Measurements from ENCODE around the gene UTS2. TPM values are rescaled to one million over a fixed set of nuclear protein-coding genes. Genes with fewer than 3 reads are reported as not detected.

UTS2 gene
- total RNA-seq, 1 donor from 2014 or later, result not detected

- DNase-seq (ENCODE audit: low read depth), result no peak
- H3K4me3 ChIP-seq (ENCODE audit: low read depth, low read length), result no peak overlapping the region
- TF ChIP-seq, protein P1, sequence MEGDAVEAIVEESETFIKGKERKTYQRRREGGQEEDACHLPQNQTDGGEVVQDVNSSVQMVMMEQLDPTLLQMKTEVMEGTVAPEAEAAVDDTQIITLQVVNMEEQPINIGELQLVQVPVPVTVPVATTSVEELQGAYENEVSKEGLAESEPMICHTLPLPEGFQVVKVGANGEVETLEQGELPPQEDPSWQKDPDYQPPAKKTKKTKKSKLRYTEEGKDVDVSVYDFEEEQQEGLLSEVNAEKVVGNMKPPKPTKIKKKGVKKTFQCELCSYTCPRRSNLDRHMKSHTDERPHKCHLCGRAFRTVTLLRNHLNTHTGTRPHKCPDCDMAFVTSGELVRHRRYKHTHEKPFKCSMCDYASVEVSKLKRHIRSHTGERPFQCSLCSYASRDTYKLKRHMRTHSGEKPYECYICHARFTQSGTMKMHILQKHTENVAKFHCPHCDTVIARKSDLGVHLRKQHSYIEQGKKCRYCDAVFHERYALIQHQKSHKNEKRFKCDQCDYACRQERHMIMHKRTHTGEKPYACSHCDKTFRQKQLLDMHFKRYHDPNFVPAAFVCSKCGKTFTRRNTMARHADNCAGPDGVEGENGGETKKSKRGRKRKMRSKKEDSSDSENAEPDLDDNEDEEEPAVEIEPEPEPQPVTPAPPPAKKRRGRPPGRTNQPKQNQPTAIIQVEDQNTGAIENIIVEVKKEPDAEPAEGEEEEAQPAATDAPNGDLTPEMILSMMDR (IDR thresholded peaks at IDR 0.05; ENCODE audit: insufficient read depth, low read length, poor library complexity, severe bottlenecking), result no peak
- no peaks in the 10 kb centered on the region for H3K27me3 ChIP-seq (ENCODE audit: control insufficient read depth, insufficient read depth, low read length)
- no peaks in the 10 kb centered on the region for H3K36me3 ChIP-seq (ENCODE audit: control insufficient read depth, insufficient read depth, low read length)
These were observed 8.6 kb upstream of the UTS2 start for GRCh38 chr1:7861452-7861851.

DNA sequence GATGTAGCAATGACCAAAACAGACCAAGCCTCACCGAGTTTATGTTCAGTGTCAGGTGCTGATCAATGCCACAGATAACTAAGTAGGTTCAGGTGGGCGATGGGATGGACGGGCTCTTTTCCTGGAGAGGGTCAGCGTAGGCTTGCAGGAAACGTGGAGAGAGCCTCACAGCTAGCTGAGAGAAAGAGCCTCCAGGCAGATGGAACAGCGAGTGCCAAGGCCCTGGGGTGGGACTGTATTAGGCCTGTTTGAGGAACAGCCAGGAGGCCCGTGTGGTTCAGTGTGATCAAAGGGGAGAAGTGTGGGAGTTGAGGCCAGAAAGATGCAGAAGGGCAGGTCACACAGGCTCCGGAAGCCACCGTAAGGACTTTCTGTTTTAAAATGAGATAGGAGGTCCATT lies 7.3 kb upstream of the UTS2 start:
- H3K27me3 ChIP-seq (ENCODE audit: control insufficient read depth, insufficient read depth, low read length), result no peaks in the 10 kb centered on the region
- no peak for DNase-seq (ENCODE audit: low read depth)
- H3K4me3 ChIP-seq (ENCODE audit: low read depth, low read length), result no peak overlapping the region
- TF ChIP-seq, protein P1 (IDR thresholded peaks at IDR 0.05; ENCODE audit: insufficient read depth, low read length, poor library complexity, severe bottlenecking), result no peak
- no peaks in the 10 kb centered on the region for H3K36me3 ChIP-seq (ENCODE audit: control insufficient read depth, insufficient read depth, low read length)

DNA sequence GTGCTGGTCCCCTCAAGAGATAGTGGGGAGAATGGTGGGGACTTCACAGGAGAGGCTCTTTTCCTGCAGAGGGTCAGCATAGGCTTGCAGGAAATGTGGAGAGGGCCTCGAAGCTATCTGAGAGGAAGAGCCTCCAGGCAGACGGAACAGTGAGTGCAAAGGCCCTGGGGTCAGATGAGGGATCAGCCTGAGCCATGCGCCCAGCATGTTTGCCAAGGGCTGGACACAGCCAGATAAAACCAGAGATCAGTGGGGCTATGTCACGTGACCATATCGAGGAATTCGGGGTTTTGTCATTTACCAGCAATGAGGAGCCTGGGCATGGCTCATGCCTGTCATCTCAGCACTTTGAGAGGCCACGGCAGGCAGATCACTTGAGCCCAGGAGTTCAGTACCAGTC lies 6.5 kb upstream of the UTS2 start:
- TF ChIP-seq, protein P1 (IDR thresholded peaks at IDR 0.05; ENCODE audit: insufficient read depth, low read length, poor library complexity, severe bottlenecking), result no peak

DNA sequence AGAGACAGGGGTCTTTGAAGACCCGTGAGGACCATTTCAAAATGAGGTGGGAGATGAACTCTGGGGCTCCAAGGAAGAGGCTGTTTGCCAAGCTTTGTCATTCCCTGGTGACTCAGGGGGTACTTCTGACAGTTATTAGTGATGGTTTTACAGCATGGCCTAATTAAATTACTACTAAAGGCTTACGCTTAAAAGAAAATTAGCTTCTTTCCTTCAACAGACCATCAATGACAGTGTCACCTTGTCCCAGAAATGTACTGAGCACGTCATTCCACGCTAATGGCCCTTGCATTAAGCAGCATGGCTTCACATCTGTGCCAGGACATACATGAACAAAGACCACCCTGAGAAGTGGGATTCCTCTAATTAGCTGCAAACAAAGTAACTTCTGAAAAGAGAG lies 5.1 kb upstream of the UTS2 start:
- no peak overlapping the region for H3K4me3 ChIP-seq (ENCODE audit: low read depth, low read length)
- no peaks in the 10 kb centered on the region for H3K36me3 ChIP-seq (ENCODE audit: control insufficient read depth, insufficient read depth, low read length)
- no peaks in the 10 kb centered on the region for H3K27me3 ChIP-seq (ENCODE audit: control insufficient read depth, insufficient read depth, low read length)
- TF ChIP-seq, protein P1 (IDR thresholded peaks at IDR 0.05; ENCODE audit: insufficient read depth, low read length, poor library complexity, severe bottlenecking), result no peak
- DNase-seq (ENCODE audit: low read depth), result no peak

More for the DNA sequence above, 6.5 kb upstream of the UTS2 start:
- no peaks in the 10 kb centered on the region for H3K27me3 ChIP-seq (ENCODE audit: control insufficient read depth, insufficient read depth, low read length)
- H3K36me3 ChIP-seq (ENCODE audit: control insufficient read depth, insufficient read depth, low read length), result no peaks in the 10 kb centered on the region
- DNase-seq (ENCODE audit: low read depth), result no peak
- H3K4me3 ChIP-seq (ENCODE audit: low read depth, low read length), result no peak overlapping the region

DNA sequence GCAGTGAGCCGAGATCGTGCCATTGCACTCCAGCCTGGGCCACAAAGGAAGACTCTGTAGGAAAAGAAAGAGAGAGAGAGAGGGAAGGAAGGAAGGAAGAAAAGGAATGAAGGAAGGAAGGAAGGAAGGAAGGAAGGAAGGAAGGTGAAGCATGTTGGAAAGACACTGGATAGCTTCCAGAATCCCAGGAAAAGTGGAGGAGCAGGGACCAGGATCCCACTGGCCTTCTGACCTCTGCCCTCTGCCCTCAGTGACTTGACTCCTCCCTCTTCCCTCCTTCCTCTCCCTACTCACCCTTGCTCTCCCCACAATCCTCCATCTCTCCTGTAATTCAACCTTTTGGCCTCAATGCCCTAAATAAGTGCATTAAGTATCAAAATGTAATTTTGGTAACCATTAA lies 4.1 kb upstream of the UTS2 start:
- TF ChIP-seq, protein P1 (IDR thresholded peaks at IDR 0.05; ENCODE audit: insufficient read depth, low read length, poor library complexity, severe bottlenecking), result no peak
- DNase-seq (ENCODE audit: low read depth), result no peak
- Histone ChIP-seq H3K36me3 (ENCODE audit: control insufficient read depth, insufficient read depth, low read length) (no peaks in the 10 kb centered on the region), H3K27me3 (ENCODE audit: control insufficient read depth, insufficient read depth, low read length) (no peaks in the 10 kb centered on the region), H3K4me3 (ENCODE audit: low read depth, low read length) (no peak overlapping the region)

GRCh38 chr1:7856345-7856744 lies 3.5 kb upstream of the UTS2 start:
- DNase-seq (ENCODE audit: low read depth), result no peak
- TF ChIP-seq, protein P1 (IDR thresholded peaks at IDR 0.05; ENCODE audit: insufficient read depth, low read length, poor library complexity, severe bottlenecking), result no peak
- Histone ChIP-seq H3K4me3 (ENCODE audit: low read depth, low read length) (no peak overlapping the region), H3K27me3 (ENCODE audit: control insufficient read depth, insufficient read depth, low read length) (no peaks in the 10 kb centered on the region), H3K36me3 (ENCODE audit: control insufficient read depth, insufficient read depth, low read length) (no peaks in the 10 kb centered on the region)

Measured in kidney epithelial cell (primary cell).